Caki2 (cell line): ENCODE measurements around the gene PLA2G2C. TPM values are rescaled to one million over a fixed set of nuclear protein-coding genes. Genes with fewer than 3 reads are reported as not detected.
A peak's percentile ranks its signal among the peaks of the same experiment; 100 is the strongest.

Experiments used
- DNase-seq: peaks from one replicate; pipeline ENCODE4 v3.0.0-alpha.2; 2015; ENCODE audit warnings: low read depth
- in situ Hi-C: cut with HindIII; loops from 2 replicates; pipeline ENCODE4 v1.10.0; 2016; ENCODE audit warnings: low sequenced_read_pairs, low pct_unique_long_range_greater_than_20kb, mixed read lengths
- total RNA-seq: library from RNA; depleted of rRNA; stranded (reverse); fragments of >200 nt; shearing (Covaris generic); gene quantifications from 2 replicates; pipeline ENCODE4 v1.2.3, GENCODE V29; 2014; ENCODE audit warnings: low replicate concordance

Gene PLA2G2C
- total RNA-seq, 1 experiment from 2014 or later = not detected

DNA sequence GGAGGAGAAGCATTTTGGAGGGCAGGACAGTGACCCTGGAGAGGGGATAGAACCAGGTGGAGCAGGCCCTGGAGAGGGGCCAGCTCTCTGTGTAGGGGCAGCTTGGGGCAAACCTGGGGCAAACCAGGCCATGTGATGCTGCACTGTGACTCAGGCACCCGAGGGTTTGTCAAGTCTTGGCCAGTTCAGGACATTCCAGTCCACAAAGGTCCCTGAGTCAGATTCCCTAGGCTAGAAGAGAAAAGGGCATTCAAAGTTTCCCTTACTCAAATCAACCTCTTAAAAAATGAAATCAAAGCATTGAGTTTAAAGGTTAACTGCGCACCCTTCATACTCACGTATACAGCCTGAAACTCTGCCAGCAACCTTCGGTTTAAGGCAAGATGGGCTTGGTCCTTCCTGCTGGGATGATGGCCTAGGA lies 25.2 kb upstream of the PLA2G2C start:
- in situ Hi-C loops = no loop called here
- DNase-seq = peak; percentile 69

DNA sequence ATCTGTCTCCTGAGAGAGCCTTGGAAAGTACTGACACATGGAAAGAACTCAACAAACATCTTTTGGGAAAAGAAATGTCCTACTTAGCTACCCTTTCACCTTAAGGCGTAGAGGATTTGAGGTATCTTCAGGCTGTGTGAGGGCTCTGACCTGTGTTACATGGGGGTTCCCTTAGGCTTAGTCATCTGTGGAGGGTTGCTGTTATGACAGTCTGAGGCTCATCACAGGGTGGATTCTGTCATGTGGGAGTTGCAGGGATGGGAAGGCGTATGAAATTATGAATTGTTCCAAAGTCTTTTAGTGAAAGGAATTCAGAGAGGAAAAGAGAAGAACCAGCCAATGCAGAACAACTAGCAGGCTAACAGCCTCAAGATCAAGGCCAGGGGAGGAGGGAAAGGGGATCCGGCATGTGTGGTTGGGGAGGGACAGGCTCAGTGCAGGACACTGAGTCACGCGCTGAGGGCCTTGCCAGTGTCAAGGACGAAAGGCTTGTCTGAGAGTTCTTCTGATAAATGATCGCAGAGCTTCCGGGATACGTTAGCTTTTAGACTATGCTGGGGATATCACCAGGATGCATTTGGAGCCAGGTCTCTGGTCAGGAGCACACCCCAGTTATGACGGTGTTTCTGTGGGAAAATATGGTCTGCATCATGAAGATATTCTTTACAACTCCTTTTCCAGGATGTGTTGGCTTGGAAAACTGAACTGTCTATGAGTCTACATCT lies 24.6 kb upstream of the PLA2G2C start:
- in situ Hi-C loops = no loop called here

DNA sequence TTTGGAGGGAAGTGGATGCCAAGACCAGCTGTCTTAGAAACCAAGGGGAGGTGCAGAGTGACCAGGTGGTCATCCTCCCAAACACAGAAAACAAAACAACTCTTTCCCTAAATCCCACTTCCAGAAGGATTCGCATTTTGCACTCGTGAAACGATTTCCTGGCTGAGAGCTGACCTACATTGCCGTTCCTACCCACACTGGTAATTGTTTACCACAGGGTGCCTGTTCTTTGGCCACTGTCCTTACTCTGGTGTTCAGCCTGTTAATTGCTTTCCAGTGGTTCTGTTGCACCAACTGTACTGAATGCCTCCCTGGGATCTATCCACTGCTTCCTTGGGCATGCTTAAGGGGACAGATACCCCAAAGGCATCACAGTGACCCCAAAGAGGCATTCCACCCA lies 23.2 kb upstream of the PLA2G2C start:
- in situ Hi-C loops = no loop called here
- no peak for DNase-seq

More for the DNA sequence above, 24.6 kb upstream of the PLA2G2C start:
- no peak for DNase-seq

DNA sequence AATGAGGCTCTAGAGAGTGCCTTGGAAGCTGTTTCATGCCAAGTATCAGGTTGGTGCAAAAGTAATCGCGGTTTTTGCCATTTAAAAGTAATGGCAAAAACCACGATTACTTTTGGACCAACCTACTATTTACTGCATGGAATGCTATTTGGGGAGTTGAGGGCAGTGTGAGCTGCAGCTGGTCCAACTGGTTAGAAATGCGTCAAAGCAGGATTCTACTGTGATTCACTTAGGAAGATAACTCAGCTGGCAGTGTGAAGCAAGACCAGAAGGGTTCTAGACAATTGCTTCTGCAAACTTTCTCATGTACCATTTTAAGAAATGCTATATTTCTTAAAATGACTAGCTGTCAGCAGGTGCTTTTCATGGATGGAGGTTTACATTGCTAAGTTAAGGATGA lies 21.2 kb upstream of the PLA2G2C start:
- in situ Hi-C loops = no loop called here
- DNase-seq = no peak

DNA sequence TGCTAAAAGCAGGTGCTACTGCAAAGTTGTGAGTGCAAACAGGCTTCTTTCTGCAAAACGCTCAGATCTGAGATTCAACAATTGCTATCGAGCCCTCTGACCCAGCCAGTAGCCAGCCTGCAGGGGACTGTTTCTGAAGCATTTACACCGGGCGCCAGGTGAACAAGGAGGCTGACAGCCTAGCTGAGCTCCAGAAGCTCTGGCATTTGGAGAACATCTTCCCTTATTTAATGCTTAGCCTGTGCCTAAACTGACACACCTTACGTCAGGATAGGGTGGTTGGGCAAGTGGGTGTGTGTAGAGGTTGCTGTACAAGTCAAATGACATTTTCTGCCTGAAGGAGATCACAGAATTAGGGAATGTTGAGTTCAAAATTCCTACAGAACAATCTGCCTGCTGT lies 15.8 kb upstream of the PLA2G2C start:
- in situ Hi-C loops = no loop called here
- DNase-seq = no peak

DNA sequence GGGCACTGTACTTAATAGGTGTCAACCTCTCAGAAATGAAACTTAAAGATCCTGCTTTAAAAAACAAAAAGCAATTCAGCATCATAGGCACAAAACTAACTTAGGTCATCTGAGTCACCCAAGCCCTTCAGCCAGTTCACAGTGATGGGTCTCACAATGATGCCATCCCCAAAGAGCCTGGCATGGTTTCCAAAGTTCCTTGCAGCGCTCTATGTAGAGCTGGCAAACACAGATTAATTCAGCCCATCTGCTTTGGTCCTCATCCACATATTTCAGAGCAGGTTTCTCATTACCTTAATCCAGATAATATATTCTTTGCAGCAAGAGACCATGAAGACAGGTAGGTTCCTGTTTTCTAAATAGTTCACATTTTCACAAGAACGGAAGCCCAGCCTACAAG lies 14.6 kb upstream of the PLA2G2C start:
- in situ Hi-C loops = no loop called here
- DNase-seq = no peak

DNA sequence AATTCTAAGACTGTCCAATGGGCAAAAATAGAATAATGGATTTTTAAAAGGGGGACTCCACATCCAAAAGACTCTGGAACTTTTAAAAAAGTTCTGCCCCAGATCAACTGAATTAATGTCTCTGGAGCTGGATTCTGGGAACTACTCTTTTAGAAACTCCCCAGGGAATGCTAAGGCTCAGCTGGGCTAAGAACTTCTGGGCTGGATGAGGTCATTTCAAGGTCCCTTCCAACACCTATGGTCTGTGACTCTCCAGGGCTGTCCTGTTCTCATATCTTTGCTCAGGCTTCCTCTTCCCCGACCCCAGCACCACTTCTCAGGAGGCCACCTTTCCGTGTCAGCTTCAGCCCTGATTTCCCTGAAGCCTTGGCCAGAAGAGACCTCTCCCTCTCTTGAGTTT lies 13.5 kb upstream of the PLA2G2C start:
- in situ Hi-C loops = no loop called here

DNA sequence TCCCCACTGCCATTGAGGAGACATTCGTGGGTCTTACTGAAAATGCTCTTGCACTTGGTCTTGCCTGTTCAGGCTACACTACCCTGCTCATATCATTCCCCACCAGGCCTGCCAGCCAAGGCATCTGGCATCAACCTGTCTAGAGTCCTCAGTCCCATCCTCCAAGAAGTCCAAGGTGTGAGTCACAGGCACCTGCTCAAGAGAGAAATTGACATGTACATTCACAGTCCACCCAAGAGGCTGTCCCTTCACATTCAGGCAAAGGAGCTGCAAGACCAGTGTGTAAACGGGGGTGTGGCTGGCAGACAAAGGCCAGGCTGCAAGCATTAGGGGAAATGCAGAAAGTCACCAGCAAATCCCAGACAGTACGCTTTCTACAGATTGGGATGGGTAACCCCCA lies 13.1 kb upstream of the PLA2G2C start:
- DNase-seq = no peak
- in situ Hi-C loops = no loop called here

More for the DNA sequence above, 13.5 kb upstream of the PLA2G2C start:
- no peak for DNase-seq

DNA sequence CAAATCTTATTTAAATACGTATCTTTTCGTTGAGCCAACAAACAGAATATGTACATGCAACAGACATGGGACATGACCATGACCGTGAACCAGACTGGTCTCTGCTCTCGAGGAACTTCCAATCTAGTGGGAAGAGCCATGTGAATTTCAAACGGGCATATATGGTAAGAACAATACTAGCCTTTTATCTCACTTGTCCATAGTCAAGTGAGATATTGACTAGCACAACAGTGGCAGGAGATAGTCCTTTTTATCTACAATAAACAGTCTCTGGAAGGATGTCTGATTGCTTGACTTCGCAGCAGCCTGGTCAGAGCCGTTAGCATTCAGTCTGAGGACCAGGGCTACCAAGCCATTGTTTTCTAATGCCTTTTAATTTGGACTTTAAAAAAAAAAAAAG lies 12.6 kb upstream of the PLA2G2C start:
- in situ Hi-C loops = no loop called here
- DNase-seq = no peak

DNA sequence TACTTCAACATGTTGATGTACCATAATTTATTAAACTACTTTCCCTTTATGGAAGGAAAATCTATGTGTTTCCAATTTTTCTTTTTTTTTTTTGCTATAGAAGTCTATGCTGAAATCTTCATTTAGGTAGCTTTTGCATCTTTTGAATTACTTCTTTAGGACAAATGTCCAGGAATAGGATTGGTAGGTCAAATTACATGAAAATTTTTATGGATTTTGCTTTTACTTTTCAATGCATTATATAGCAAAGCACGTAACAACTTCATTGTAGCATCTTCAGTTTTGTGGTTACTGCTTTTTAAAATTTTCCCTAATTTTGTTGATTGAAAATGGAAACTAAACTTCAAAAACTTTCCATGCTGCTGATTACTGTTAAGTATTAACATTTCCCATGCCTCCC lies 12.0 kb upstream of the PLA2G2C start:
- no peak for DNase-seq
- in situ Hi-C loops = no loop called here

DNA sequence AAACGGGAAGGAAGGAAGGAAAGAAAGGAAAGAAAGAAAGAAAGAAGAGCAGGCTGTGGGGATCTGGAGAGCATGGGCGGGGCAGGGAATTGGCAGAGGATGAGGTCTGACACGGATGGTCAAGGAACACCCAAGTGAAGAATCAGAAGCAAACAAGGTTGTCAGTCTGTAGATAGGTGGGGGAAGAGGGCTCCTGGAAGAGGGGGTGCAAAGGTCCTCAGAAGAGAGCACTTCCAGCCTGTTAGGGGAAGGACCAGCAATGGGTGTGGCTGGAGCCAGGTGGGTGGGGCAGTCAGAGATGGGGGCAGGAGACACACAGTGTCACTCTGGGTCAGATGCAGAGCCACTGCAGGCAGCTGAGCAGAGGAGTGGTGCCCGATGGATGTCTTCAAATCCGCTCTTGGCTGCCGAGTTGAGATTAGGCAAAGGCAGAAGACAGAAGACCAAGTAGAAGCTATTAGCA lies 11.0 kb upstream of the PLA2G2C start:
- in situ Hi-C loops = no loop called here
- DNase-seq = no peak

DNA sequence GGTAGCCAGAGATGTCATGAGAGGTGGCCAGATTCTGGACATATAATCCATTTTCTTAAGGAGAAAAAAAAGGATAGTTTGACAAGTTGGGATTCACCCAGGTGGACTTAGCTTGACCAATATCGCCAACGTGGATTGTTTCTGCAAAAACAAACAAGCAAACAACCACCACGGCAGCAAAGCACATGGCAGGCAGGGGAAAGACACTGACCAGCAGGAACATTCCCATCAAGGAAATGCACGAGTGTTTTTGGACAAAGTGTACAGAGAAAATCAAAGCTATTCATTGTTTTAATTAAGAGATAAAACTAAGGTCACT lies 9.1 kb upstream of the PLA2G2C start:
- in situ Hi-C loops = no loop called here

DNA sequence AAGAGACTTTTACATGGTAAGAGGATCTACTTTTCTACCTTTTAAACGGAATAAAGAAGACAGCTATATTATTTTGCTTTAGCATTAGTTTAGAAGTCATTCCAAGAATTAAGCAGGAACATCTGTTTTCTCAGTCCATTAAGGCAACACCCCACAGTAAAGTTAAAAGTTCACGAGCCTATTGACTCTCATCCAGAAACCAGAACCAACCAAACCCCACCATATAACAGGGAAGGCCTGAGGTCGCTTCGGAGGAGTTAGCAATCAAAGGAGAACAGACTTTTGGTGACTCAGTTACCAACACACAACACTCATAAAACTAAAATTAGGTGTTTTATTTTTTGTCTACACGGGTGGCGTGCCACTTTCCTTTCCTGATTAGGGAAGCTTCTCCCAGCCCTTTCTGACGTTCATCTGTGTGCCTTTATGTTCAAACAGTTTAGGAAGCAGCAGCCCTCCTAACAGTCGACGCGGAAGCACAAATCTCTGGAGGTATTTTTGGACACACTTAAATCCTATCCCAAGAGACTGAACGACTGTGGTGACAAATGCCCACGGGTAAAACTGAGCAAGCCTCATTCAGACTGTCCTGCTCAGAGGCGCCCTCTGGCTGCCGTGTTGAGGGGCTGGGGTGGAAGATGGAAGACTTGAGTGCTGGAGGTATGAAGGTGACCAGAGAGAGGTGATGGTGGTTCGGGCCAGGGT lies 8.6 kb upstream of the PLA2G2C start:
- in situ Hi-C loops = no loop called here
- no peak for DNase-seq

More for the DNA sequence above, 9.1 kb upstream of the PLA2G2C start:
- no peak for DNase-seq

DNA sequence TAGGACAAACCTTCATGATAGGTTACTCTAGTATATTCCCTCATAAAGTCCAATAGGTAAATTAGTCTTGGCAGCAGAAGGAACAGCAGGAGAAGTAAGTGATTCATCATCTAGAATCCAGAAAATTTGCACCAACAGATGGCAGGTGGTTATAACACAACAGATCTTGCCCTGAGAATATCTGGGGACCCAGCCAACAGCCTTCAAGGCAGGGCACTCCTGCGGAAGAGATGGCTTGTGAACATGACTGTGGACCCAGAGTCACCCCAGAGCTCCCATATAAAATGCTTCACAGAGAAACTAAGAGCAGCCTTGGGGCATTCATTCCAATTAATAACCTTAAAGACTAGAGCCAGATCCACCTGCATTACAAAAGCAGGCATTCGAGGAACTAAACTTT lies 7.9 kb upstream of the PLA2G2C start:
- DNase-seq = no peak
- in situ Hi-C loops = no loop called here

DNA sequence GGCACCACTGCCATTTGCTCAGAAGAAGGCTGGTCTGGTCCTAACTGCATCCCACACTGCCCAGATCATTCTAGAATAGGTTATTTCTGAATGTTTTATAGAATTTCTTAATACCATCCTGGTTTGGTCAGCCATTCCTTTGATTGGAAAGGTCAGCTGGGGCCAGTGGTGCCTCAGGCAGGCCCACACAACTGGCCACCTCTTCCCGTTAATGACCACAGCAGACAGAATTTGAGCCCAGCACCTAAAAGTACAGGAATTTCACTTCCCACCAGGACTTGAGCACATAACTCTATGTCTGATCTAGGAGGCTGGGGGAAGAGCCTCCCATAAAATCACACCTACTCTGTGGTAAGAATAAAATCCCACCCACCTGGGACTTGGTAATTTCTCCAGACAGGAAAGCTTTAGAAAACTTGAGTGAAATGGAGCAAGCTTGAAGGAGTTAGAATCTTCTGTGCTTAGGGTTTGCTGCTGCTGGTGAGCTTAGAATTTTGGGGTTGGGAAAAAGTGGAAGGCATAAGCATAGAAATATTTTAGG lies 6.6 kb upstream of the PLA2G2C start:
- in situ Hi-C loops = no loop called here
- no peak for DNase-seq

DNA sequence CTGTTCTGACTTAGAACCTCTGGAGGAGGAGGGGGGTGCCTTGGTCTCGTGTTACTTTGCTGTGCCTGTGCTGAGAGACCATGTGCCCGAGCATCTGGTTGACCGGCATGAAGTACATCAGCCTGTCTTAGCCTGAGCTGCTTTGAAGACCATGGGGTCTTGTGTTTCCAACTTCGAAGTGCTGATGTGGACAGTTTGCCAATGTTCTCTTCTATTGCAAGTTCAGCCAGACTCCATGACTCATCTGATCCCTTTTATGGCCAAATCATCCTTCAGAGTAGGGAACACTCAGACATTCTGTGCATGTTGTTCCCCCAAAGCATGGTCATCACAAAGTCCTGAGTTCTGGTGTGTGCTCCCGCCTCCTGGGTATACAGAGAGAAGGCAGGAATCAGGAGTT lies 6.0 kb upstream of the PLA2G2C start:
- in situ Hi-C loops = no loop called here
- DNase-seq = no peak

DNA sequence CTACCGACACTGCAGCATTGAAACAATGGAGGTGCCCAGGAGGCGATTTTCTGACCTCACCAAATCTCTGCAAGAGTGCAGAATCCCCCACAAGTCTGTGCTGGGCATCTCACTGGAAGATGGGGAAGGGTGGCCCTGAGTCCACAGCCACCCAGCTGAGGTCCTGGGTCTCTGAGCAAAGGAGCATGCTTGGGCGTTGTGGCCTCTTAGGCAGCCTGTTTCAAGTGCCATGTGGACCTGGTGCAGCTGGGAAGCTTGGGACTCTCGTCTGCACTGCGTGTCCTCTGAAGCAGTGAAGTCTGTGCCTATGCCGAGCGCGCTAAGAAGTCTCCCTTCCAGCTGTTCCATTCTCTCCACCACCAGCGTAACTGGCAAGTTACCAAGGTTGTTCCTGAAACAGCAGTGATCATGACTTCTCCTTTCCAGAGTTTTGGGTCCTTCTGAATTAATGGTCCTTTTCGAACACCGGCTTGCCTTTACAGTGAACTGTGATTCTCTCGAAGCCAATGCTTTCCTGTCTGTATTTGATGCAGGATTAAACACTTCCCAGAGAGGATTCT lies 5.0 kb upstream of the PLA2G2C start:
- in situ Hi-C loops = no loop called here
- no peak for DNase-seq

DNA sequence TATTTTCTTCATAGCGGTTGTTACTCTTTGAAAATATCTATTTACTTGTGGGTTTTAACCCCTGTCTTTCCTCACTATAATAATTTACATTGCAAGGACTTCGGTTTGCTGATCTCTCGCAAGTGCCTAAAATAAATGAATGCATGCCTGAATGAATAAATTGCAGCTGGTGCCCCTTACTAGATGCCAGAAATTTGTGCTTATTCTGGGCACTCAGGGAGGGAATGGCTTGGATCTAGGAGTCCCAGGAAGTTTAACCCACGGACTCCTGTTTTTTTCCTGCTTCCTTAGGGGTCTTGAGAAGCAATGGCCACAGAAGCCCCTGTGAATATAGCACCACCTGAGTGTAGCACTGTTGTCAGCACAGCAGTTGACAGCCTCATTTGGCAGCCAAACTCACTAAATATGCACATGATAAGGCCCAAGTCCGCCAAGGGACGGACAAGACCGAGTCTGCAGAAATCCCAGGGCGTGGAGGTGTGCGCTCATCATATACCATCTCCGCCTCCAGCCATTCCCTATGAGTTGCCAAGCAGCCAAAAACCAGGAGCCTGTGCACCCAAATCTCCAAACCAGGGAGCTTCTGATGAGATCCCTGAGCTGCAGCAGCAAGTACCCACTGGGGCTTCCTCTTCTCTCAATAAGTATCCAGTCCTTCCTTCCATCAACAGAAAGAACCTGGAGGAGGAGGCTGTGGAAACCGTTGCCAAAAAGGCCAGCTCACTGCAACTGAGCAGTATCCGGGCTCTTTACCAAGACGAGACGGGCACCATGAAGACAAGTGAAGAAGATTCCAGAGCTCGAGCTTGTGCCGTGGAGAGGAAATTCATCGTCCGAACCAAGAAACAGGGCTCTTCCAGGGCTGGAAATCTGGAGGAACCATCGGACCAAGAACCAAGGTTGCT lies 4.2 kb upstream of the PLA2G2C start:
- in situ Hi-C loops = no loop called here
- DNase-seq = no peak
